ENCODE results near the gene SIGLEC1. TPM values are rescaled to one million over a fixed set of nuclear protein-coding genes. Genes with fewer than 3 reads are reported as not detected.

SIGLEC1 gene
- total RNA-seq, 2 donors from 2014 or later: 12.2 to 45.5 TPM

GRCh38 chr20:3710011-3710466, 2.4 kb downstream of the SIGLEC1 start:
- TF ChIP-seq CTCF (IDR thresholded peaks at IDR 0.05): no peak
- H3K4me3 ChIP-seq: no peak overlapping the region
- H3K36me3 ChIP-seq: no peaks in the 10 kb centered on the region
- DNase-seq (ENCODE audit: low spot score): no peak
- ATAC-seq (ENCODE audit: insufficient number of reproducible peaks, low FRiP score, low read depth): no peak
- H3K27ac ChIP-seq: no peak overlapping the region
- no peaks in the 10 kb centered on the region for H3K27me3 ChIP-seq (replicated peaks; ENCODE audit: insufficient read depth)
- H3K4me1 ChIP-seq (ENCODE audit: control insufficient read depth in 1 of 2, low read depth in 2 of 2): peaks cover 4 to 12% of the 10 kb centered on the region in 2 donors
- H3K9me3 ChIP-seq: no peaks in the 10 kb centered on the region

- ATAC-seq (ENCODE audit: insufficient number of reproducible peaks, low FRiP score, low read depth): no peak
- TF ChIP-seq CTCF (IDR thresholded peaks at IDR 0.05): no peak
- Histone ChIP-seq H3K9me3 (no peaks in the 10 kb centered on the region), H3K36me3 (no peaks in the 10 kb centered on the region), H3K27me3 (replicated peaks; ENCODE audit: insufficient read depth) (no peaks in the 10 kb centered on the region), H3K4me1 (ENCODE audit: control insufficient read depth in 1 of 2, low read depth in 2 of 2) (peaks cover 4 to 12% of the 10 kb centered on the region in 2 donors), H3K4me3 (no peak overlapping the region), H3K27ac (peak overlapping the region in 1 of 2 donors; percentile 43)
- no peak for DNase-seq (ENCODE audit: low spot score)
Observed at GRCh38 chr20:3707508-3707899, 4.9 kb downstream of the SIGLEC1 start.

GRCh38 chr20:3706774-3707507, 5.5 kb downstream of the SIGLEC1 start:
- H3K4me1 ChIP-seq (ENCODE audit: control insufficient read depth in 1 of 2, low read depth in 2 of 2): peaks cover 4 to 12% of the 10 kb centered on the region in 2 donors
- TF ChIP-seq CTCF (IDR thresholded peaks at IDR 0.05): no peak
- H3K4me3 ChIP-seq: no peak overlapping the region
- H3K27me3 ChIP-seq (replicated peaks; ENCODE audit: insufficient read depth): no peaks in the 10 kb centered on the region
- ATAC-seq (ENCODE audit: insufficient number of reproducible peaks, low FRiP score, low read depth): peak; percentile 61
- peak overlapping the region; percentile 2 to 43 for H3K27ac ChIP-seq
- peak; percentile 39 for DNase-seq (ENCODE audit: low spot score)
- H3K36me3 ChIP-seq: no peaks in the 10 kb centered on the region
- H3K9me3 ChIP-seq: no peaks in the 10 kb centered on the region

- no peak for DNase-seq (ENCODE audit: low spot score)
- Histone ChIP-seq H3K9me3 (no peaks in the 10 kb centered on the region), H3K36me3 (no peaks in the 10 kb centered on the region), H3K27ac (peak overlapping the region in 1 of 2 donors; percentile 2), H3K4me3 (no peak overlapping the region), H3K27me3 (replicated peaks; ENCODE audit: insufficient read depth) (no peaks in the 10 kb centered on the region), H3K4me1 (ENCODE audit: control insufficient read depth in 1 of 2, low read depth in 2 of 2) (peaks cover 4 to 12% of the 10 kb centered on the region in 2 donors)
- ATAC-seq (ENCODE audit: insufficient number of reproducible peaks, low FRiP score, low read depth): no peak
- no peak for TF ChIP-seq CTCF (IDR thresholded peaks at IDR 0.05)
Observed at GRCh38 chr20:3705970-3706739, 6.2 kb downstream of the SIGLEC1 start.

GRCh38 chr20:3705491-3705969, 6.9 kb downstream of the SIGLEC1 start:
- ATAC-seq (ENCODE audit: insufficient number of reproducible peaks, low FRiP score, low read depth): no peak

More at GRCh38 chr20:3705491-3705969, 6.9 kb downstream of the SIGLEC1 start:
- H3K27ac ChIP-seq: no peak overlapping the region
- DNase-seq (ENCODE audit: low spot score): no peak
- no peaks in the 10 kb centered on the region for H3K9me3 ChIP-seq
- H3K36me3 ChIP-seq: no peaks in the 10 kb centered on the region
- H3K27me3 ChIP-seq (replicated peaks; ENCODE audit: insufficient read depth): no peaks in the 10 kb centered on the region
- no peak for TF ChIP-seq CTCF (IDR thresholded peaks at IDR 0.05)
- no peak overlapping the region for H3K4me3 ChIP-seq
- H3K4me1 ChIP-seq (ENCODE audit: control insufficient read depth in 1 of 2, low read depth in 2 of 2): peaks cover under 1 to 12% of the 10 kb centered on the region in 2 donors
